Suprapubic skin (tissue), 4 donors: Measurements from ENCODE around the gene TM7SF2. TPM values are rescaled to one million over a fixed set of nuclear protein-coding genes. Genes with fewer than 3 reads are reported as not detected.

Experiments
- DNase-seq, 2 donors: peaks; one replicate each; pipeline ENCODE4 v3.0.0-alpha.2; 2019; ENCODE audit warnings: low spot score in 2 of 2
- H3K27ac ChIP-seq: fragments of 200-600 bp; sonication (generic); one replicate; pipeline ENCODE4 v1.5.1; 2019
- H3K27me3 ChIP-seq: fragments of 200-600 bp; sonication (generic); one replicate; pipeline ENCODE4 v1.5.1; 2019
- H3K36me3 ChIP-seq: fragments of 200-600 bp; sonication (generic); one replicate; pipeline ENCODE4 v1.5.1; 2019
- H3K4me1 ChIP-seq: fragments of 200-600 bp; sonication (generic); one replicate; pipeline ENCODE4 v1.5.1; 2019
- H3K4me3 ChIP-seq: fragments of 200-600 bp; sonication (generic); one replicate; pipeline ENCODE4 v1.5.1; 2019; ENCODE audit warnings: mild to moderate bottlenecking
- H3K9me3 ChIP-seq: fragments of 200-600 bp; sonication (generic); one replicate; pipeline ENCODE4 v1.5.1; 2019
- CTCF ChIP-seq, 2 donors: fragments of 200-600 bp in 1 of 2; fragments of 450-650 bp in 1 of 2; sonication (generic) in 1 of 2; IDR thresholded peaks; one replicate each; pipeline ENCODE4 v1.5.1; 2016 to 2019; ENCODE audit warnings: antibody characterized with exemption in 2 of 2, mild to moderate bottlenecking in 1 of 2, moderate library complexity in 1 of 2
- EP300 ChIP-seq: sonication (generic); formaldehyde crosslinking; IDR thresholded peaks from one replicate; pipeline ENCODE4 v1.6.1; 2017; ENCODE audit warnings: antibody characterized with exemption
- POLR2A ChIP-seq, 2 donors: fragments of 450-650 bp; IDR thresholded peaks; one replicate each; pipeline ENCODE4 v1.6.1; 2017; ENCODE audit warnings: antibody characterized with exemption in 2 of 2, mild to moderate bottlenecking in 2 of 2, moderate library complexity in 2 of 2
- POLR2AphosphoS5 ChIP-seq, 3 donors: sonication (generic); formaldehyde crosslinking; IDR thresholded peaks; one replicate each; pipeline ENCODE4 v1.6.1; 2017; ENCODE audit warnings: antibody characterized with exemption in 3 of 3
- WGBS: methylation state at CpG from one replicate; pipeline ENCODE4 v1.1.5; 2018; 5-methylcytosine and 5-hydroxymethylcytosine counted together
- total RNA-seq, 4 donors: library from RNA; depleted of rRNA; stranded (reverse); fragments of >200 nt; gene quantifications; one replicate each; pipeline ENCODE4 v1.1.0, GENCODE V29; 2016

Gene TM7SF2
- total RNA-seq, 4 donors from 2014 or later, result 76.5 to 214 (median 145) TPM

GRCh38 chr11:65119670-65119995 lies 8.0 kb downstream of the TM7SF2 start:
- no peaks in the 10 kb centered on the region for H3K27me3 ChIP-seq
- peaks cover 64% of the 10 kb centered on the region for H3K4me1 ChIP-seq
- TF ChIP-seq POLR2AphosphoS5 (IDR thresholded peaks at IDR 0.05), result no peak
- TF ChIP-seq POLR2A (IDR thresholded peaks at IDR 0.05), result no peak
- no peak for TF ChIP-seq CTCF (IDR thresholded peaks at IDR 0.05)
- no peak for TF ChIP-seq EP300
- no peak for DNase-seq
- no peaks in the 10 kb centered on the region for H3K9me3 ChIP-seq
- no peak overlapping the region for H3K4me3 ChIP-seq
- H3K27ac ChIP-seq, result no peak overlapping the region
- peaks cover 25% of the 10 kb centered on the region for H3K36me3 ChIP-seq

DNA sequence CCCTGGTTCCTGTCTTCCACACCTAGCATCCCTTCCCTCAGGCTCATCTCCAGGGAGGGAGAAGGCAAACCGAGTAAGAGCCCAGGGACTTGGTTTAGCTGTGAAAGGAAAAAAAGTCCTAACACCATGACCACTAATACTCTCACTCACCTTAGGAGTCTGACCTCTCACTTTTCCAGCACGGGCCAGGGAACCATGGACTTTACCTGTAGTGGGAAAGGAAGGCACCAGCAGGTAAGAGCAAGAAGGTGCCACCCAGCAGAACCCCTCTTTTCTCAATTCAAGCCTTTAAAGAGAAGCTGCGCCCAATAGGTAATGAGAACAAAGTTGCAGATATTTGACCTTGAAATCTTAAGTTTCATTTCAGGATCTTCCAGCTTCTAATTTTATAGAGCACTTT lies 9.2 kb downstream of the TM7SF2 start:
- no peaks in the 10 kb centered on the region for H3K9me3 ChIP-seq
- 63% methylated on average over 3 of the region's 3 CpGs for WGBS
- H3K4me1 ChIP-seq, result peaks cover 61% of the 10 kb centered on the region
- peak overlapping the region; percentile 66 for H3K4me3 ChIP-seq
- peaks cover 37% of the 10 kb centered on the region for H3K36me3 ChIP-seq
- no peak for DNase-seq
- H3K27ac ChIP-seq, result peak overlapping the region; percentile 90
- H3K27me3 ChIP-seq, result no peaks in the 10 kb centered on the region
- TF ChIP-seq CTCF (IDR thresholded peaks at IDR 0.05), result no peak
- TF ChIP-seq EP300, result no peak
- TF ChIP-seq POLR2A (IDR thresholded peaks at IDR 0.05), result no peak
- TF ChIP-seq POLR2AphosphoS5 (IDR thresholded peaks at IDR 0.05), result no peak

GRCh38 chr11:65121447-65121864 lies 9.8 kb downstream of the TM7SF2 start:
- Histone ChIP-seq H3K9me3 (no peaks in the 10 kb centered on the region), H3K4me1 (peaks cover 55% of the 10 kb centered on the region), H3K27me3 (no peaks in the 10 kb centered on the region), H3K27ac (peak overlapping the region; percentile 90), H3K36me3 (peaks cover 43% of the 10 kb centered on the region), H3K4me3 (peak overlapping the region; percentile 66)
- under 1% methylated on average over 17 of the region's 22 CpGs for WGBS
- TF ChIP-seq POLR2AphosphoS5 (IDR thresholded peaks at IDR 0.05), result no peak
- no peak for TF ChIP-seq EP300
- TF ChIP-seq POLR2A (IDR thresholded peaks at IDR 0.05), result no peak
- no peak for TF ChIP-seq CTCF (IDR thresholded peaks at IDR 0.05)
- peak; percentile 75 to 78 for DNase-seq

GRCh38 chr11:65121865-65122696 lies 10.4 kb downstream of the TM7SF2 start, which contains the start of the genes FAU and MRPL49:
FAU (minus strand) TSS chr11:65122134; CDS start chr11:65121813, 321 bp downstream.
MRPL49 (plus strand) TSS chr11:65122321; CDS start chr11:65122347, 26 bp downstream.
- WGBS, result under 1% methylated on average over 62 of the region's 64 CpGs
- TF ChIP-seq EP300 (no peak), CTCF (IDR thresholded peaks at IDR 0.05) (no peak), POLR2AphosphoS5 (IDR thresholded peaks at IDR 0.05) (peak; percentile 46 to 98 (median 92)), POLR2A (IDR thresholded peaks at IDR 0.05) (peak; percentile 61 to 90)
- Histone ChIP-seq H3K36me3 (peaks cover 50% of the 10 kb centered on the region), H3K27me3 (no peaks in the 10 kb centered on the region), H3K4me3 (peak within 1 kb of the TSS; percentile 66), H3K9me3 (no peaks in the 10 kb centered on the region), H3K27ac (peak within 1 kb of the TSS; percentile 90), H3K4me1 (peaks cover 49% of the 10 kb centered on the region)
- DNase-seq, result peak; percentile 99

- no peaks in the 10 kb centered on the region for H3K9me3 ChIP-seq
- DNase-seq, result peak in 1 of 2 donors; percentile 50
- 97% methylated on average over 3 of the region's 5 CpGs for WGBS
- H3K36me3 ChIP-seq, result peaks cover 62% of the 10 kb centered on the region
- peaks cover 38% of the 10 kb centered on the region for H3K4me1 ChIP-seq
- no peak overlapping the region for H3K27ac ChIP-seq
- no peaks in the 10 kb centered on the region for H3K27me3 ChIP-seq
- no peak overlapping the region for H3K4me3 ChIP-seq
- TF ChIP-seq CTCF (IDR thresholded peaks at IDR 0.05), result no peak
Observed at GRCh38 chr11:65124480-65125196, 13.0 kb downstream of the TM7SF2 start.
